Psoas muscle (tissue), 8 donors: ENCODE results near the gene MT1G. TPM values are rescaled to one million over a fixed set of nuclear protein-coding genes. Genes with fewer than 3 reads are reported as not detected.

Source experiments
- ATAC-seq, 4 donors: fragments of 200-7000 bp; cut with Tn5 transposase; one replicate each; pipeline ENCODE4 v1.9.1; 2020; ENCODE audit warnings: moderate library complexity in 3 of 4, mild to moderate bottlenecking in 2 of 4
- DNase-seq, 2 donors: peaks; one replicate each; pipeline ENCODE4 v3.0.0-alpha.2; 2020
- H3K27ac ChIP-seq: fragments of 200-600 bp; one replicate; pipeline ENCODE4 v1.8.0; 2022
- H3K27me3 ChIP-seq, 3 donors: fragments of 200-600 bp in 1 of 3; one replicate each; pipeline versions ENCODE4 v1.6.1 to v1.8.0; 2013 to 2022; ENCODE audit warnings: low read length in 2 of 3, mild to moderate bottlenecking in 2 of 3, moderate library complexity in 1 of 3; ENCODE audit not compliant: insufficient read depth in 3 of 3
- H3K36me3 ChIP-seq, 2 donors: fragments of 200-600 bp in 1 of 2; one replicate each; pipeline versions ENCODE4 v1.6.1 to v1.8.0; 2013 to 2022; ENCODE audit warnings: low read depth in 1 of 2, mild to moderate bottlenecking in 1 of 2, moderate library complexity in 1 of 2; ENCODE audit not compliant: insufficient read depth in 1 of 2
- H3K4me1 ChIP-seq: fragments of 200-600 bp; one replicate; pipeline ENCODE4 v1.8.0; 2022
- H3K4me3 ChIP-seq: fragments of 200-600 bp; one replicate; pipeline ENCODE4 v1.8.0; 2022; ENCODE audit warnings: mild to moderate bottlenecking
- H3K9me3 ChIP-seq: fragments of 200-600 bp; one replicate; pipeline ENCODE4 v1.8.0; 2022
- WGBS, 3 donors: extraction: QIAGEN DNeasy Blood & Tissue Kit; methylation state at CpG; one replicate each; pipeline versions ENCODE4 v1.1.6 to v1.1.7; 2013; 5-methylcytosine and 5-hydroxymethylcytosine counted together
- intact Hi-C, 2 donors: fragments of 100-400 bp; cut with DNase I; formaldehyde crosslinking; loops; one replicate each; pipeline versions ENCODE4 v1.11.0 to v1.14.2; 2022
- polyA plus RNA-seq, 3 donors: library from polyadenylated mRNA; stranded (reverse); fragments of 200-250 nt; gene quantifications; one replicate each; pipeline ENCODE4 v1.2.3, GENCODE V29; 2013
- total RNA-seq, 4 donors: library from RNA; stranded (reverse); fragmentation: NEBNext Ultra II Directional in 2 of 4; extraction: Animal tissue kit (Norgen Biotek cat#: 25700) in 2 of 4; gene quantifications; one replicate each; pipeline versions ENCODE4 v1.2.1 to v1.2.4, GENCODE V29; 2021 to 2023
- TF ChIP-seq, protein P1 (sequence below): fragments of 200-600 bp; IDR thresholded peaks from one replicate; pipeline ENCODE4 v1.8.0; 2022; ENCODE audit warnings: antibody characterized with exemption
- donor health status: healthy with polysubstance abuse.
- donor health status: DM: no; HTN: no; CAD: no; lungs with moderate emphysema.
- donor health status: Bipolar disorder and iron deficiency.
- donor health status: healthy.
- donor health status: DM: yes; HTN: yes; CAD: no.
- donor health status: DM: no; HTN: no; CAD: no.
- donor health status: DM: no; HTN: no; CAD: no.
- donor health status: DM: yes; HTN: yes; CAD: no.

The MT1G gene
- total and polyA plus RNA-seq, 7 donors, result 1.0 to 24.1 (median 6.8) TPM

DNA sequence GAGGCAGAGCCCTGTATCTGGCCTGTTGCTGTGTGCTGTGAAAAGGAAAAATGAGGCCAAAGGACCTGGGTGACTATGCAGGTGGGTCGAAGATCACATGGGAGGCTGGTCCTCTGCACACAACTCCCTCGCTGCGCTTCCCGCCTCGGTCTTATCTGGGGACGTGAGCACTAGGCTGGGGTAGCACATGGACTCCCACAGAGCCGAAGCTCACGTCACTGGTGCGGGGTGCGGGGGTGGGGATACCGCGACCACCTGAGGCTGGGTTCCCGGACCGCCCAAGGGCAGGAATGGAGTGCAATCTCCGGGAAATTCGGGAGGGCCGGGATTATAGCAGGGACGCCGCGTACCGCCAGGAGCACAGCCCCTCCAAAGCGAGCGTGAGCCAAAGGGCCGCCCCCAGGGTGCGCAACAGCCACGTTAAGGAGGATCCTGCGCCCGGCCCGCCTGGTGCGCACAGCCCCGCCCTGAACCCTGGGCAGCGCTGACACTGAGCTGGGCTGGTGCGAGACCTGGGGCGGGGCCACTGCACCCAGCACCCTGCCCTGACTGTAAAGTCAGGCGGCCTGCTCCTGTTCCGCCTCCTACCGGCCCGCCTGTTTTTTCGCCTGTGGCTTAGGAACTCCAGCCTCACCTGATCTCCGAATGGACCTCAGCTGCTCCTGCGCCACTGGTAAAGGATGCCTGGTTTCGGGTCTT, 24.6 kb downstream of the MT1G start:
- intact Hi-C loops, result loop anchor here in 1 of 2 donors (5.0 kb wide), 1 partner anchor 41 kb away; no protein-coding TSS in a partner anchor
- DNase-seq (peak; percentile 80 to 83), ATAC-seq (peak; percentile 83 to 86 (median 84))
- Histone ChIP-seq H3K36me3 (no peaks in the 10 kb centered on the region), H3K27ac (no peak overlapping the region), H3K9me3 (no peaks in the 10 kb centered on the region), H3K4me1 (peaks cover 10% of the 10 kb centered on the region), H3K27me3 (peaks cover 0 to 5% (median 0%) of the 10 kb centered on the region in 3 donors), H3K4me3 (peak overlapping the region; percentile 52)
- 12 to 19% (median 14%) methylated on average over 40 to 42 of the region's 42 CpGs for WGBS, 3 donors
- TF ChIP-seq, protein P1, sequence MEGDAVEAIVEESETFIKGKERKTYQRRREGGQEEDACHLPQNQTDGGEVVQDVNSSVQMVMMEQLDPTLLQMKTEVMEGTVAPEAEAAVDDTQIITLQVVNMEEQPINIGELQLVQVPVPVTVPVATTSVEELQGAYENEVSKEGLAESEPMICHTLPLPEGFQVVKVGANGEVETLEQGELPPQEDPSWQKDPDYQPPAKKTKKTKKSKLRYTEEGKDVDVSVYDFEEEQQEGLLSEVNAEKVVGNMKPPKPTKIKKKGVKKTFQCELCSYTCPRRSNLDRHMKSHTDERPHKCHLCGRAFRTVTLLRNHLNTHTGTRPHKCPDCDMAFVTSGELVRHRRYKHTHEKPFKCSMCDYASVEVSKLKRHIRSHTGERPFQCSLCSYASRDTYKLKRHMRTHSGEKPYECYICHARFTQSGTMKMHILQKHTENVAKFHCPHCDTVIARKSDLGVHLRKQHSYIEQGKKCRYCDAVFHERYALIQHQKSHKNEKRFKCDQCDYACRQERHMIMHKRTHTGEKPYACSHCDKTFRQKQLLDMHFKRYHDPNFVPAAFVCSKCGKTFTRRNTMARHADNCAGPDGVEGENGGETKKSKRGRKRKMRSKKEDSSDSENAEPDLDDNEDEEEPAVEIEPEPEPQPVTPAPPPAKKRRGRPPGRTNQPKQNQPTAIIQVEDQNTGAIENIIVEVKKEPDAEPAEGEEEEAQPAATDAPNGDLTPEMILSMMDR, result peak; percentile 36

DNA sequence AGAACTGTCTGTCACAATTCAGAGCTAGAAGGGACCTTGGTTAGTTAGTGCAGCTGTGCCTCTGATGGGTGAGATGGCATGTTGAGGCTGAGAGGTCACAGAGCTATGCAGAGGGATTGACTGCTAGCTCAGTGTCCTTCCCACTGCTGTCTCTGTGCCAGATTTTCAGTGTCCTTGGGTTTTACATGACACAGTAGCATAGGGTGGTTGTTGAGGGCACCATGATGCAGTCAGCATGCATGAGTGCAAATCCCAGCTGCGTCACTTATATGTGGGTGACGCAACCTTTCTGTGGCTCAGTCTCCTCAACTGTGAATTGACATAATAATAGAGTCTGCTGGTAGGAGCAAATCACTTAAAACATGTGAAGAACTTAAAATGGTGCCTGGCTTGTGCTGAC, 26.7 kb downstream of the MT1G start:
- Histone ChIP-seq H3K27me3 (no peaks in the 10 kb centered on the region), H3K9me3 (no peaks in the 10 kb centered on the region), H3K4me1 (peaks cover 10% of the 10 kb centered on the region), H3K36me3 (no peaks in the 10 kb centered on the region), H3K4me3 (no peak overlapping the region), H3K27ac (no peak overlapping the region)
- TF ChIP-seq, protein P1, result no peak
- ATAC-seq, result no peak
- intact Hi-C loops, result loop anchor here in 1 of 2 donors (5.0 kb wide), 1 partner anchor 39 kb away; no protein-coding TSS in a partner anchor
- 95 to 96% (median 96%) methylated on average over 2 of the region's 2 CpGs for WGBS, 3 donors
- no peak for DNase-seq

DNA sequence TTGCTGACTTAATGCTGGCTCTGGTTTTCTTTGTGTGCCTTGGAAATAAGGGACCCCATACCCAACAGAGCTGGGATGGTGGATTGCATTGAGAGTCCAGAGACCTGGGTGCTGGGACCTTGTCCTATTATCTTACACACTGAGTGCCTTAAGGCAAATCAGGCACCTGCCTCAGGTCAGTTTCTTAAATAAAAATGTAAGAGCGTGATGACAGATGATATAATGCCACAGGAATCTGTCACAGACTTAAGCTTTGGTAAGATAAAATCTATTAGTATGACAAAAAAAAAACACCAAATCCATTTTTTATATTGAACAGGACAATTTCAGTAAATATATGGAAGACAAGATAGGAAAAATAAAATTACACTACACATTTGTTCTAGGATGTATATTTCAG, 27.8 kb downstream of the MT1G start:
- ATAC-seq (no peak), DNase-seq (no peak)
- Histone ChIP-seq H3K9me3 (no peaks in the 10 kb centered on the region), H3K4me1 (peaks cover 10% of the 10 kb centered on the region), H3K27me3 (peaks cover 0 to 2% (median 0%) of the 10 kb centered on the region in 3 donors), H3K4me3 (no peak overlapping the region), H3K36me3 (no peaks in the 10 kb centered on the region), H3K27ac (no peak overlapping the region)
- 89 to 90% (median 90%) methylated on average over 1 of the region's 1 CpG for WGBS, 3 donors
- TF ChIP-seq, protein P1, result no peak
- intact Hi-C loops, result loop anchor here in 1 of 2 donors (5.0 kb wide), 1 partner anchor 38 kb away; no protein-coding TSS in a partner anchor

DNA sequence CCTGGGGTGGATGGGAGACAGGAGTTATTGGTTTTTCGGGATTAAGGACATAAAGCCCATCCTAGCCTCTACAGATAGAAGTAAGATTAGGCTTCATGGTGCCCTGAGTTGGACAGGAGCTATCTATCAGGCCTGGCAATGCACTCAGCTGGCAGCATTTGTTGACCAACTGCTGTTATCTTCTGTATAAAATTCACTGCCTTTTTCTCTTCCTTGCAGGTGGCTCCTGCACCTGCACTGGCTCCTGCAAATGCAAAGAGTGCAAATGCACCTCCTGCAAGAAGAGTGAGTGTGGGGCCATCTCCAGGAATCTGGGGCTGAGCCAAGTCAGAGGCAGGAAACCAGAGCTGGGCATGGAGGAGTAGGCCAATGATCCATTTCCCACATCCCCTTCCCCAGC, 28.8 kb downstream of the MT1G start:
- intact Hi-C loops, result loop anchor here in 1 of 2 donors (5.0 kb wide), 1 partner anchor 37 kb away; no protein-coding TSS in a partner anchor
- Histone ChIP-seq H3K36me3 (no peaks in the 10 kb centered on the region), H3K9me3 (no peaks in the 10 kb centered on the region), H3K27ac (no peak overlapping the region), H3K27me3 (peaks cover 0 to 2% (median 0%) of the 10 kb centered on the region in 3 donors), H3K4me3 (no peak overlapping the region), H3K4me1 (peaks cover 10% of the 10 kb centered on the region)
- TF ChIP-seq, protein P1, result no peak
- ATAC-seq (no peak), DNase-seq (no peak)
- 52 to 71% (median 54%) methylated on average over 1 of the region's 1 CpG for WGBS, 3 donors
